Liver (tissue), 9 donors: Measurements from ENCODE around the gene CALHM3. TPM values are rescaled to one million over a fixed set of nuclear protein-coding genes. Genes with fewer than 3 reads are reported as not detected.

Experiments
- DNase-seq: peaks from one replicate; pipeline ENCODE4 v3.0.0-alpha.2; 2017; ENCODE audit warnings: low spot score
- H3K27ac ChIP-seq, 2 donors: one replicate each; pipeline ENCODE4 v1.7.0; 2013; ENCODE audit warnings: inconsistent platforms in 2 of 2, low read length in 2 of 2, control low read depth in 1 of 2, low read depth in 1 of 2, mild to moderate bottlenecking in 1 of 2
- H3K27me3 ChIP-seq, 4 donors: one replicate each; pipeline versions ENCODE4 v1.6.1 to v1.7.0; 2013; ENCODE audit warnings: low read length in 3 of 4, inconsistent platforms in 1 of 4, mild to moderate bottlenecking in 1 of 4, moderate library complexity in 1 of 4; ENCODE audit not compliant: control insufficient read depth in 4 of 4, insufficient read depth in 4 of 4
- H3K36me3 ChIP-seq, 4 donors: one replicate each; pipeline versions ENCODE4 v1.6.1 to v1.7.0; 2013; ENCODE audit warnings: low read length in 3 of 4, mild to moderate bottlenecking in 3 of 4, low read depth in 1 of 4, moderate library complexity in 1 of 4; ENCODE audit not compliant: control insufficient read depth in 4 of 4, insufficient read depth in 3 of 4
- H3K4me1 ChIP-seq, 4 donors: one replicate each; pipeline versions ENCODE4 v1.6.1 to v1.7.0; 2013; ENCODE audit warnings: low read length in 3 of 4, mild to moderate bottlenecking in 3 of 4, moderate library complexity in 1 of 4; ENCODE audit not compliant: control insufficient read depth in 4 of 4, insufficient read depth in 4 of 4
- H3K4me3 ChIP-seq, 3 donors: one replicate each; pipeline versions ENCODE4 v1.6.1 to v1.7.0; 2013; ENCODE audit warnings: low read length in 3 of 3, control low read depth in 1 of 3, low read depth in 1 of 3, mild to moderate bottlenecking in 1 of 3
- H3K9ac ChIP-seq, 2 donors: one replicate each; pipeline ENCODE4 v1.7.0; 2013; ENCODE audit warnings: low read length in 2 of 2, mild to moderate bottlenecking in 2 of 2, moderate library complexity in 2 of 2, control low read depth in 1 of 2, low read depth in 1 of 2
- H3K9me3 ChIP-seq, 4 donors: one replicate each; pipeline versions ENCODE4 v1.6.1 to v1.7.0; 2013; ENCODE audit warnings: low read length in 3 of 4; ENCODE audit not compliant: control insufficient read depth in 4 of 4
- EGR1 ChIP-seq, 2 donors: IDR thresholded peaks; 2 replicates each; pipeline ENCODE4 v1.6.1; 2016 to 2018; ENCODE audit warnings: antibody characterized with exemption in 2 of 2, low read depth in 2 of 2
- FOXA2 ChIP-seq: IDR thresholded peaks from 2 replicates; pipeline ENCODE4 v1.6.1; 2016; ENCODE audit warnings: antibody characterized with exemption
- GABPA ChIP-seq, 2 donors: IDR thresholded peaks in 1 of 2; conservative IDR thresholded peaks in 1 of 2; 2 replicates each; pipeline ENCODE4 v1.6.1; 2016; ENCODE audit warnings: antibody characterized with exemption in 2 of 2, mild to moderate bottlenecking in 1 of 2, moderate library complexity in 1 of 2
- HNF4A ChIP-seq, 2 donors: conservative IDR thresholded peaks; 2 replicates each; pipeline ENCODE4 v1.6.1; 2016; ENCODE audit warnings: antibody characterized with exemption in 2 of 2, mild to moderate bottlenecking in 2 of 2
- HNF4G ChIP-seq: IDR thresholded peaks from 2 replicates; pipeline ENCODE4 v1.6.1; 2016; ENCODE audit warnings: antibody characterized with exemption
- JUND ChIP-seq, 2 donors: IDR thresholded peaks; 2 replicates each; pipeline ENCODE4 v1.6.1; 2016; ENCODE audit warnings: antibody characterized with exemption in 2 of 2
- NR2F2 ChIP-seq: IDR thresholded peaks from 2 replicates; pipeline ENCODE4 v1.6.1; 2016; ENCODE audit warnings: antibody characterized with exemption
- RAD21 ChIP-seq, 2 donors: IDR thresholded peaks; 2 replicates each; pipeline ENCODE4 v1.6.1; 2016; ENCODE audit warnings: antibody characterized with exemption in 2 of 2, mild to moderate bottlenecking in 2 of 2
- SP1 ChIP-seq: IDR thresholded peaks from 2 replicates; pipeline ENCODE4 v1.6.1; 2018; ENCODE audit warnings: antibody characterized with exemption, mild to moderate bottlenecking
- TAF1 ChIP-seq: conservative IDR thresholded peaks from 2 replicates; pipeline ENCODE4 v1.6.1; 2016; ENCODE audit warnings: antibody characterized with exemption, mild to moderate bottlenecking
- YY1 ChIP-seq: IDR thresholded peaks from 2 replicates; pipeline ENCODE4 v1.6.1; 2016; ENCODE audit warnings: antibody characterized with exemption, mild to moderate bottlenecking
- WGBS: extraction: QIAGEN DNeasy Blood & Tissue Kit; methylation state at CpG from one replicate; pipeline ENCODE4 v1.1.7; 2013; 5-methylcytosine and 5-hydroxymethylcytosine counted together
- polyA plus RNA-seq, 2 donors: library from polyadenylated mRNA; stranded (reverse) in 1 of 2; unstranded in 1 of 2; fragments of 200-250 nt in 1 of 2; fragments of >200 nt in 1 of 2; fragmentation: Nextera tagmentation in 1 of 2; extraction: Ambion mirVana in 1 of 2; gene quantifications; one replicate each; pipeline versions ENCODE4 v1.2.1 to v1.2.3, GENCODE V29; 2013 to 2015
- total RNA-seq, 2 donors: library from RNA; depleted of rRNA; stranded (reverse); fragments of >200 nt; gene quantifications; one replicate each; pipeline ENCODE4 v1.2.3, GENCODE V29; 2014
- TF ChIP-seq, protein P1 (sequence below): IDR thresholded peaks from 2 replicates; pipeline ENCODE4 v1.6.1; 2016; ENCODE audit warnings: antibody characterized with exemption
- TF ChIP-seq, protein P2 (sequence below): fragments of 150-350 bp; IDR thresholded peaks from 2 replicates; pipeline ENCODE4 v1.5.1; 2017; ENCODE audit warnings: improper control_type of control experiment, low read depth, low read length; ENCODE audit not compliant: missing input control
- TF ChIP-seq, protein P3 (sequence below): IDR thresholded peaks from 2 replicates; pipeline ENCODE4 v1.6.1; 2016; ENCODE audit warnings: antibody characterized with exemption
- TF ChIP-seq, protein P4 (sequence below): IDR thresholded peaks from 2 replicates; pipeline ENCODE4 v1.6.1; 2016; ENCODE audit warnings: antibody characterized with exemption
- donor health status: healthy.
- donor health status: healthy.
- donor health status: healthy.
- donor health status: healthy.
- donor health status: healthy.

Gene CALHM3
- total and polyA plus RNA-seq, 4 donors, result 0.14 TPM; not detected in 3

DNA sequence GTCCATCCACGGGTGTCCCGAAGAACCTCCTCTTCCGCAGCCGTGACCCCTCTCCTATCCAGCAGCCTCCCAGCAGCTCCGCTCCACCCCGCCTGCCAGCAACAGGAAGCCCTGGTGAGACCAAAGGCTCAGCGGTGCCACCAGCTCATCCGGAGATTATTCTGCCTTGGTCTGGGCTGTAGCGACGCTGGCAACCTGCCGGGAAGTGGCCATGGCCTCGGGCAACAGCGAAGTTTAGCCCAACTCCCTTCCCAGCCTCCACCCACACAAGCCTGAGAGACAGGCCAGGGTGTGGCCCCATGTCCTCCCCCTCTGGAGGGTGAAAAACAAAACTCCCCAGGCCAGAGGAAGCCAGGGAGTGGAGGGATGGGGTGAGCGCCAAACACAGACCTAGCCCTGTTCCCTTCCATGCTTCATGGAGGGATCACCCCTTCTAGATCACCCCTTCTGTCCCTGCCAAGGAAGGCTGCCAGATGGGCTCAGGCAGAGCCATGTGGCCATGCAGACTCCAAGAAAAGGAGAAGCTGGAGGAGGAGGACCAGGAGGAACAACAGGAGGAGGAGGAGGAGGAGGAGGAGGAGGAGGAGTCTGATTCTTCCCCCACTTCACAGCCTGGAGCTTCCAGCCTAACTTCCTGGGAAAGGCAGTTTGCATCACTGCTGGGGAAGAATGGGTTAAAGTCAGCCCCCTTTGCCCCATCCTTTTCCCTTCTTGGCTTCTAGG lies 27.8 kb downstream of the CALHM3 start:
- H3K9ac ChIP-seq, result peak overlapping the region in 1 of 2 donors; percentile 36
- peak overlapping the region; percentile 72 to 80 for H3K27ac ChIP-seq
- H3K27me3 ChIP-seq, result no peaks in the 10 kb centered on the region
- 49% methylated on average over 14 of the region's 14 CpGs for WGBS
- TF ChIP-seq SP1 (peak; percentile 6), NR2F2 (peak; percentile 90), RAD21 (IDR thresholded peaks at IDR 0.05) (no peak)
- H3K4me1 ChIP-seq, result peaks cover 0 to 5% (median 2%) of the 10 kb centered on the region in 4 donors
- H3K36me3 ChIP-seq, result peaks cover 0 to 12% (median 2%) of the 10 kb centered on the region in 4 donors
- no peaks in the 10 kb centered on the region for H3K9me3 ChIP-seq
- peak overlapping the region; percentile 25 to 58 (median 42) for H3K4me3 ChIP-seq
- DNase-seq, result no peak

DNA sequence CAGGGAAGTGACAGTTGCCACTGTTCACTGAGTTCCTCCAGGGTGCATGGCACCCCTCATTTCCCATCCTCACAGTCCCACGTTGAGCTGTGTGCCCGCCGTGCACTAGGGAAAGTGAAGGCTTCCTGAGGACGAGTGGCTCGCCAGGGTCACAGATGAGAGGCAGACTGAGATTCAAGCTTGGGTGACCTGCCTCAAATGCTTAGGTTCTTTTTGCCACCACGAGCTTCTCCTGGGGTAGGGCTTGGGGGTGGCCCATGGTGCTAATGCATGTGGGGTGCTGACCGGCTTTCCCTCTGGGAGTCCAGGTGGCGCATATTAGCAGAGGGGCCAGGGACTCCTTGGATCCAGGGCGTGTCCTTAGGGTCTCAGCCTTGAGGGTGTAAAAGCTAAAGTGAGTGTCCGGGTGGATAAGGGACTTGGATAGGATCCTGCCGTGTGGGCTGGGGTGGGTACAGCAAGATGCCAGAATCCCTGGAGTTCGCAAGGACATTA lies 28.8 kb downstream of the CALHM3 start:
- Histone ChIP-seq H3K36me3 (peaks cover 3 to 20% (median 6%) of the 10 kb centered on the region in 4 donors), H3K9ac (no peak overlapping the region), H3K9me3 (no peaks in the 10 kb centered on the region), H3K27ac (no peak overlapping the region), H3K4me1 (peaks cover 0 to 5% (median 2%) of the 10 kb centered on the region in 4 donors), H3K4me3 (no peak overlapping the region), H3K27me3 (no peaks in the 10 kb centered on the region)
- DNase-seq, result no peak
- 87% methylated on average over 12 of the region's 12 CpGs for WGBS
- TF ChIP-seq, protein P1, sequence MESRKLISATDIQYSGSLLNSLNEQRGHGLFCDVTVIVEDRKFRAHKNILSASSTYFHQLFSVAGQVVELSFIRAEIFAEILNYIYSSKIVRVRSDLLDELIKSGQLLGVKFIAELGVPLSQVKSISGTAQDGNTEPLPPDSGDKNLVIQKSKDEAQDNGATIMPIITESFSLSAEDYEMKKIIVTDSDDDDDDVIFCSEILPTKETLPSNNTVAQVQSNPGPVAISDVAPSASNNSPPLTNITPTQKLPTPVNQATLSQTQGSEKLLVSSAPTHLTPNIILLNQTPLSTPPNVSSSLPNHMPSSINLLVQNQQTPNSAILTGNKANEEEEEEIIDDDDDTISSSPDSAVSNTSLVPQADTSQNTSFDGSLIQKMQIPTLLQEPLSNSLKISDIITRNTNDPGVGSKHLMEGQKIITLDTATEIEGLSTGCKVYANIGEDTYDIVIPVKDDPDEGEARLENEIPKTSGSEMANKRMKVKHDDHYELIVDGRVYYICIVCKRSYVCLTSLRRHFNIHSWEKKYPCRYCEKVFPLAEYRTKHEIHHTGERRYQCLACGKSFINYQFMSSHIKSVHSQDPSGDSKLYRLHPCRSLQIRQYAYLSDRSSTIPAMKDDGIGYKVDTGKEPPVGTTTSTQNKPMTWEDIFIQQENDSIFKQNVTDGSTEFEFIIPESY, result no peak
- no peak for TF ChIP-seq FOXA2
- TF ChIP-seq, protein P2, sequence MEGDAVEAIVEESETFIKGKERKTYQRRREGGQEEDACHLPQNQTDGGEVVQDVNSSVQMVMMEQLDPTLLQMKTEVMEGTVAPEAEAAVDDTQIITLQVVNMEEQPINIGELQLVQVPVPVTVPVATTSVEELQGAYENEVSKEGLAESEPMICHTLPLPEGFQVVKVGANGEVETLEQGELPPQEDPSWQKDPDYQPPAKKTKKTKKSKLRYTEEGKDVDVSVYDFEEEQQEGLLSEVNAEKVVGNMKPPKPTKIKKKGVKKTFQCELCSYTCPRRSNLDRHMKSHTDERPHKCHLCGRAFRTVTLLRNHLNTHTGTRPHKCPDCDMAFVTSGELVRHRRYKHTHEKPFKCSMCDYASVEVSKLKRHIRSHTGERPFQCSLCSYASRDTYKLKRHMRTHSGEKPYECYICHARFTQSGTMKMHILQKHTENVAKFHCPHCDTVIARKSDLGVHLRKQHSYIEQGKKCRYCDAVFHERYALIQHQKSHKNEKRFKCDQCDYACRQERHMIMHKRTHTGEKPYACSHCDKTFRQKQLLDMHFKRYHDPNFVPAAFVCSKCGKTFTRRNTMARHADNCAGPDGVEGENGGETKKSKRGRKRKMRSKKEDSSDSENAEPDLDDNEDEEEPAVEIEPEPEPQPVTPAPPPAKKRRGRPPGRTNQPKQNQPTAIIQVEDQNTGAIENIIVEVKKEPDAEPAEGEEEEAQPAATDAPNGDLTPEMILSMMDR, result no peak
- TF ChIP-seq EGR1 (IDR thresholded peaks at IDR 0.05; ENCODE audit: low read depth in 2 of 2), result no peak
- no peak for TF ChIP-seq HNF4A (conservative IDR thresholded peaks at IDR 0.05)
- TF ChIP-seq SP1, result no peak
- TF ChIP-seq YY1, result no peak
- TF ChIP-seq JUND (IDR thresholded peaks at IDR 0.05), result no peak
- no peak for TF ChIP-seq NR2F2
- TF ChIP-seq RAD21 (IDR thresholded peaks at IDR 0.05), result no peak

DNA sequence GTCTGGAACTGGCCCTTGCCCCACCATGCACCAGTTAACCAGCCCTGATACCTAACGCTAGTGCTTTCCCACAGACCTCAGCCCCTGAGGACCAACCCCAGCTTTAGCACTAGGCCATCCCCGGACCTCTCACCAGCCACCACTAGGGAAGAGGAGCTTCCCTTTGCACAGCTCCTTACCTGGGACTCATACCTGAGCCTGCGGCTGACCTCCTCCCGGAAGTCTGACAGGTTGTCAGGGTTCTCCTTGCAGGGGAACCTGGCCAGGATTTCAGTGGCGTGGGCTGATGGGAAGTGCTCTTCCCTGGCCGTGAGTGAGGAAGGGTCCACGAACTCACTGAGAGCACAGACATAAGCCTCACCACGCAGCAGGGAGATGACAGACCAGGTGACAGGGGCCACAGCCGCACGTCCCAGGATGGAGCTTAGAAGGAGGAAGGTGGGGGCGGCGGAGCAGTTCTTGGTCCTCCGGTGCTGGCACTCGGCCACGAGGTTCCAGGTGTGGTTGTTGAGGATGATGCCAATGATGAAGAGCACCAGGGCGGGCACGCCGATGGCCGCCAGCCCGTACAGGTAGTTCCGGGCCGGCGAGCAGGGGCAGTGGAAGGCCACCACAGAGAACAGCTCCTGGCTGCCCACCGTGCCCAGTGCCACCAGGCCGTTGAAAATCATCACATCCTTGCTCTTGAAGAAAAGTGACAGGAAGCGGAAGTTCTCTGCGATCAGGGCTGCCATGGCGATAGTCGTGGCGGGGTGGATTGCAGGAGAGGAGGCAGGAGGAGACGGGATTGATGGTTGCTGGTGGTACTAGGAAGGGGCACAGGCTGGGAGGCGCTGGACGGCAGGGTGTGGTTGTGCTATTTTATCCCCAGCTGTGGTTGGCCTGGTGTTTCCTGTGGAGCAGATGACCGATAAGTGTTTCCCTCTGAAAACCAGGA lies 29.6 kb downstream of the CALHM3 start:
- no peaks in the 10 kb centered on the region for H3K9me3 ChIP-seq
- DNase-seq, result no peak
- peaks cover 0 to 5% (median 2%) of the 10 kb centered on the region in 4 donors for H3K4me1 ChIP-seq
- peak overlapping the region in 1 of 2 donors; percentile 3 for H3K27ac ChIP-seq
- peaks cover 3 to 28% (median 13%) of the 10 kb centered on the region in 4 donors for H3K36me3 ChIP-seq
- no peak overlapping the region for H3K9ac ChIP-seq
- no peaks in the 10 kb centered on the region for H3K27me3 ChIP-seq
- no peak overlapping the region for H3K4me3 ChIP-seq
- WGBS, result 90% methylated on average over 34 of the region's 34 CpGs
- TF ChIP-seq FOXA2 (no peak), RAD21 (IDR thresholded peaks at IDR 0.05) (no peak), NR2F2 (no peak), HNF4A (conservative IDR thresholded peaks at IDR 0.05) (no peak), EGR1 (IDR thresholded peaks at IDR 0.05; ENCODE audit: low read depth in 2 of 2) (no peak), GABPA (IDR thresholded peaks at IDR 0.05 in 1 of 2, conservative IDR thresholded peaks at IDR 0.05 in 1 of 2) (no peak), HNF4G (no peak), YY1 (no peak), TAF1 (no peak)
- TF ChIP-seq, protein P3, sequence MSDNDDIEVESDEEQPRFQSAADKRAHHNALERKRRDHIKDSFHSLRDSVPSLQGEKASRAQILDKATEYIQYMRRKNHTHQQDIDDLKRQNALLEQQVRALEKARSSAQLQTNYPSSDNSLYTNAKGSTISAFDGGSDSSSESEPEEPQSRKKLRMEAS, result no peak
- TF ChIP-seq, protein P1, result no peak
- TF ChIP-seq, protein P4, sequence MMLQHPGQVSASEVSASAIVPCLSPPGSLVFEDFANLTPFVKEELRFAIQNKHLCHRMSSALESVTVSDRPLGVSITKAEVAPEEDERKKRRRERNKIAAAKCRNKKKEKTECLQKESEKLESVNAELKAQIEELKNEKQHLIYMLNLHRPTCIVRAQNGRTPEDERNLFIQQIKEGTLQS, result no peak
